ENCODE measurements around the gene ACOX1.

ACOX1 gene

GRCh38 chr17:75998327-75998795 lies 19.4 kb upstream of the ACOX1 start:
- H2AFZ ChIP-seq (ENCODE audit: low read depth, low read length), result no peak overlapping the region
- DNase-seq, result no peak
- H3K79me2 ChIP-seq (ENCODE audit: insufficient read depth, low read length), result no peaks in the 10 kb centered on the region
- ATAC-seq (ENCODE audit: insufficient read depth, low read depth), result no peak
- no peaks in the 10 kb centered on the region for H3K27me3 ChIP-seq (ENCODE audit: insufficient read depth, low read length, poor library complexity)
- no peak overlapping the region for H3K4me3 ChIP-seq (ENCODE audit: low read depth in 1 of 2, low read length in 2 of 2)
- no peak overlapping the region for H3K27ac ChIP-seq (ENCODE audit: low read length)
- no peak overlapping the region for H3K4me2 ChIP-seq (ENCODE audit: insufficient read depth, low read length)
- no peaks in the 10 kb centered on the region for H4K20me1 ChIP-seq (ENCODE audit: insufficient read depth, low read length)
- H3K9ac ChIP-seq (ENCODE audit: low read depth, low read length), result no peak overlapping the region
- no peaks in the 10 kb centered on the region for H3K9me3 ChIP-seq (ENCODE audit: insufficient read depth, low read length, severe bottlenecking)
- no peak for TF ChIP-seq EZH2 (IDR thresholded peaks at IDR 0.05; ENCODE audit: borderline replicate concordance, low read depth, low read length, severe bottlenecking)
- TF ChIP-seq CTCF (IDR thresholded peaks at IDR 0.05; ENCODE audit: borderline replicate concordance, extremely low read depth, low read length, poor library complexity, severe bottlenecking), result no peak
- H3K36me3 ChIP-seq (ENCODE audit: insufficient read depth, low read length), result peaks cover 12% of the 10 kb centered on the region; the same call in 1 of the 2 replicates
- no peaks in the 10 kb centered on the region for H3K4me1 ChIP-seq (ENCODE audit: insufficient read depth, low read length)

- peak; percentile 39 for DNase-seq
- Histone ChIP-seq H3K4me3 (ENCODE audit: low read depth in 1 of 2, low read length in 2 of 2) (no peak overlapping the region), H3K27ac (ENCODE audit: low read length) (no peak overlapping the region)
Observed at GRCh38 chr17:75996665-75997590, 18.0 kb upstream of the ACOX1 start.

GRCh38 chr17:75995385-75995925 lies 16.5 kb upstream of the ACOX1 start:
- Histone ChIP-seq H3K36me3 (ENCODE audit: insufficient read depth, low read length) (peaks cover 14% of the 10 kb centered on the region; the same call in 1 of the 2 replicates), H3K27me3 (ENCODE audit: insufficient read depth, low read length, poor library complexity) (no peaks in the 10 kb centered on the region), H3K9me3 (ENCODE audit: insufficient read depth, low read length, severe bottlenecking) (no peaks in the 10 kb centered on the region), H3K4me2 (ENCODE audit: insufficient read depth, low read length) (no peak overlapping the region), H3K79me2 (ENCODE audit: insufficient read depth, low read length) (no peaks in the 10 kb centered on the region), H2AFZ (ENCODE audit: low read depth, low read length) (no peak overlapping the region), H3K9ac (ENCODE audit: low read depth, low read length) (no peak overlapping the region), H3K4me3 (ENCODE audit: low read depth in 1 of 2, low read length in 2 of 2) (no peak overlapping the region), H3K27ac (ENCODE audit: low read length) (no peak overlapping the region), H3K4me1 (ENCODE audit: insufficient read depth, low read length) (no peaks in the 10 kb centered on the region), H4K20me1 (ENCODE audit: insufficient read depth, low read length) (no peaks in the 10 kb centered on the region)
- TF ChIP-seq EZH2 (IDR thresholded peaks at IDR 0.05; ENCODE audit: borderline replicate concordance, low read depth, low read length, severe bottlenecking) (no peak), CTCF (IDR thresholded peaks at IDR 0.05; ENCODE audit: borderline replicate concordance, extremely low read depth, low read length, poor library complexity, severe bottlenecking) (no peak)
- ATAC-seq (ENCODE audit: insufficient read depth, low read depth) (no peak), DNase-seq (no peak)

More at GRCh38 chr17:75996665-75997590, 18.0 kb upstream of the ACOX1 start:
- Histone ChIP-seq H3K79me2 (ENCODE audit: insufficient read depth, low read length) (no peaks in the 10 kb centered on the region), H3K36me3 (ENCODE audit: insufficient read depth, low read length) (peaks cover 9% of the 10 kb centered on the region; the same call in 1 of the 2 replicates), H4K20me1 (ENCODE audit: insufficient read depth, low read length) (no peaks in the 10 kb centered on the region), H3K9me3 (ENCODE audit: insufficient read depth, low read length, severe bottlenecking) (no peaks in the 10 kb centered on the region), H3K4me2 (ENCODE audit: insufficient read depth, low read length) (no peak overlapping the region), H3K9ac (ENCODE audit: low read depth, low read length) (no peak overlapping the region), H2AFZ (ENCODE audit: low read depth, low read length) (no peak overlapping the region), H3K27me3 (ENCODE audit: insufficient read depth, low read length, poor library complexity) (no peaks in the 10 kb centered on the region), H3K4me1 (ENCODE audit: insufficient read depth, low read length) (no peaks in the 10 kb centered on the region)
- ATAC-seq (ENCODE audit: insufficient read depth, low read depth), result 0 out of 3 replicates have a peak, but pooled peaks have one; percentile 34
- TF ChIP-seq CTCF (IDR thresholded peaks at IDR 0.05; ENCODE audit: borderline replicate concordance, extremely low read depth, low read length, poor library complexity, severe bottlenecking), result no peak
- TF ChIP-seq EZH2 (IDR thresholded peaks at IDR 0.05; ENCODE audit: borderline replicate concordance, low read depth, low read length, severe bottlenecking), result no peak
